HG03066 (cell line): Measurements from ENCODE around the gene OR10H5.
"Not testable (repeated sequence)": the region's sequence is repeated elsewhere in the genome, so short reads cannot be mapped to it uniquely, and the experiment has no call there.

ENCODE experiments used
- ATAC-seq: cut with Tn5 transposase; IDR thresholded peaks from one replicate; pipeline ENCODE4 v1.9.1; 2021; ENCODE audit warnings: low read depth; ENCODE audit not compliant: unreplicated experiment

OR10H5 gene, protein sequence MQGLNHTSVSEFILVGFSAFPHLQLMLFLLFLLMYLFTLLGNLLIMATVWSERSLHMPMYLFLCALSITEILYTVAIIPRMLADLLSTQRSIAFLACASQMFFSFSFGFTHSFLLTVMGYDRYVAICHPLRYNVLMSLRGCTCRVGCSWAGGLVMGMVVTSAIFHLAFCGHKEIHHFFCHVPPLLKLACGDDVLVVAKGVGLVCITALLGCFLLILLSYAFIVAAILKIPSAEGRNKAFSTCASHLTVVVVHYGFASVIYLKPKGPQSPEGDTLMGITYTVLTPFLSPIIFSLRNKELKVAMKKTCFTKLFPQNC

GRCh38 chr19:15787611-15788155 lies at the start of gene OR10H5:
Gene OR10H5 (plus strand): TSS chr19:15787661. CDS start chr19:15794049, 6,388 bp downstream.
- no peak for ATAC-seq

DNA sequence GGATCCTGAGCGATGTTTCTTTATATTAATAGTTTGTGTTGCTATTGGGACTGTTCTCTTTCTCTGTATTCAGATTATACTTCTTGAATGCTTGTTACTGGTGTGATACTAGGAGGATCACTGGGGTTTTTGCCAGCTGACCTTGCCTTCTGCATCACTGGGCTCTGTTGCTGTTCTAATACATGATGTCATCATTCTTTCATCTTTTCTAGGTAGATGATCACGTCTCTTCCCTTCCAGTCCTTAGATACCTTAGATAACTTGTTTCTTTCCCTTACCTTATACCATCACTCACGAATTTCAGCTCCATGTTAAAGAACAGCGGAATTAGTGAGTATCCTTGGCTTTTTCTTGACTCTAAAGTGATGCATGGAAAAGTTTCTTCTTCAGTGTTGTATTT lies 49.7 kb upstream of the OR10H5 start, which contains the start of gene OR10H3:
OR10H3 (plus strand) TSS at position 264 of the 400 bp plus-strand sequence. CDS start 3,408 bp downstream, outside the sequence.
- ATAC-seq: no peak

GRCh38 chr19:15740785-15741184 lies 46.7 kb upstream of the OR10H5 start:
- no peak for ATAC-seq

DNA sequence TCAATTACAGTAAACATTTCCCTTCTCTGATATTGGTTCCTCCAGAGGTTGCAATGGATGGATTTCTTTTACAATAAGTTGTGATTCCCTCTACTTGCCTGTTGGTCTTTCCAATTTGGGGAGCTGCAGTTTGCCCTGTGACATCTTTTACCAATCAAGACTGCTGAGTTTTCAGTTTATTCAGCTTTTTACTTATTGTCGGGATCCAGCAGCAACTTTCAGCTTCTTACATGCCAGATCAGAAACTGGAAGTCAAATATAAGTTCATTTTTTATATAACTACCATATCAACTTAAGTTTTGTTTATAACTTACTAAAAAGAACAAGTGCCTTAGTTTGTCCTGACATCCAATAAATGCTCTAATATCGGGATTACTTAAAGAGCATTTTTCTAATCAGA lies 39.2 kb upstream of the OR10H5 start:
- ATAC-seq: no peak

- ATAC-seq: no peak
Observed at GRCh38 chr19:15758379-15758778, 29.1 kb upstream of the OR10H5 start.

GRCh38 chr19:15759962-15760565 lies 27.4 kb upstream of the OR10H5 start:
- no peak for ATAC-seq

DNA sequence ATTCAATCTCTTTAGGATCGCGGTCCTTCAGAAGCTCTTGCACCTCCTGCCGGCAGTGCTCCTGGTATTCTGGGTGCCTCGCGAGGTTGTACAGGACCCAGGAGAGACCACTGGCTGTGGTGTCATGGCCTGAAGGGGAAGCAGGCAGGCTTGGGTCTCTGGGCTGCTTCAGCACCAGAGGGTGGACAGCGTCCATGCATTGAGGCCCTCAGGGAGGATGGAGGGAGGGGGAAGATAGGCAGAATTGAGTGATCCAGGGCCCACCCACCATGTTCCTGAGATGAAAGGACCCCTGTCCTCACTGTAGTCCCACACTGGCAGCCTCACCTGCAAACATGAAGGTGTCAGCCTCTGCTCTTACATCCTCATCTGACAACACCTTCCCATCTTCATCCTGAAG lies 17.9 kb upstream of the OR10H5 start:
- no peak for ATAC-seq

DNA sequence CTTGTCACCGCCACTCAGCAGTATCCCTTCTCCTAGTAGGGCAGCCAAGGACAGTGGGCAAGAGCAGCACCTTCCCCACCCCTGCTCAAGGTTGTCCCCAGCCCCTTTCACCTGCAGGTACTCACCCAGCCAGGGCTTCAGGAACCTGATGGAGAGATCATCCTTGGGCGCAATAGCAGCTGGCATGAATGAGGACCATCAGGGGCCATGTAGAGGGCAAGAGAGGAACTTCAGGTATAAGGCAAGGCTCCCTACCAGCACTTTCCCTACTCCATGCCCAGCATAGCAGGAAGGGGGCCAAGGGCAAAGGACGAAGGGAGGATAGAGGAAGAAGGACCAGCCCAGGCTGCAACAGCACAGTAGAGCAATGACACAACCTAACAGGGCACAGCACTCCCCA lies 13.3 kb upstream of the OR10H5 start:
- ATAC-seq: not testable (repeated sequence)

GRCh38 chr19:15775249-15775648 lies 12.2 kb upstream of the OR10H5 start:
- no peak for ATAC-seq

DNA sequence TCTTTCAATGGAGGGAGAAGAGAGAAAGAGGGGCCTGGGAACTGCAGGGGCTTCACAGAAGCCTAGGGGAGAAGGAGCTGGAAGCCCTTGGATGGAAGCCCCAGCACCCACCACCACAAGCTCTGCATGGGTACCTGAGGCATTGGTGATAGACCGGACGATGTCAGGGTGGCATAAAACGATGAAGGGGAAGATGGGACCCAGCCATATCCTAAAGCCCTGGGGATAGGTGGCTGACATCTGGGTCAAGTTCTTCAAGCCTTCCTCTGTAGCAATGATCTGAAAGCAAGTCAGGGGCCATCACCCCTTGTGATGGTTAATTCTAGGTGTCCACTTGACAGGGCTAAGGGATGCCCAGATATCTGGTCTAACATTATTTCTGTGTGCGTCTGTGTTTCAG lies 11.2 kb upstream of the OR10H5 start:
- ATAC-seq: no peak

- ATAC-seq: no peak
Observed at GRCh38 chr19:15776991-15777970, 10.2 kb upstream of the OR10H5 start.

DNA sequence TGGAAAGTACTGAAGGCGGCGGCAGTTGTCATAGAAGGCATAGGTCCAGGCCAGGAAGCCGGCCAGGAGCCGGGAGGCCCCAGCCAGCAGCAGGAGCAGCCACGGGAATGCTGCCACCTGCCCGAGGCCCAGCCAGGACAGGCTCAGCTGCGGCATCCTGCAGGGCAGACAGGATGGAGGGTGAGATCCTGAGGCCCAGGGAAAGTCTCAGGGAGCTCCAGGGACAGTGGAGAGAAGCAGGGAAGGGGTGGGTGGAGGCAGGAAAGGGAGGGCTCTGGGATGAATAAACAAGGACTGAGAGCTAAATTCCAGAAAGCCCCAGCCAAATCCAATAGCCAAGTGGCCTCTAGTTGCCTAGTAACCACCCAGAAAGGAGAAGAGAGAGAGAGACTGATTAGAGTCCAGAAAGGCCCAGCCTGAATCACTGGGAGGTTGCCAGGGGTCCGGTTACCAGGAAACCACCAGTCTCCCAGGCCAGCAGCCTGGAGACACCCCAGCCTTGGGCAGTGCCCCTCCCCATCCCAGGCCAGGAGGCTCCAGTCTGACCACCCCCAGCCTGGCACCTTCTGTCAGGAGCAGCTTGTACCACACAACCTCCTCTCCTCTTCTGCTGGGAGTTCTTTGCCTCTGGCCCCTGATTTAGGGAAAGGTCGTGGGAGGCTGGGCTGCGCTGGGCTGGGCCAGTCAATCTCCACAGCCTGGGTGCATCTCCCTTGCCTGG lies 7.5 kb upstream of the OR10H5 start:
- ATAC-seq: no peak

DNA sequence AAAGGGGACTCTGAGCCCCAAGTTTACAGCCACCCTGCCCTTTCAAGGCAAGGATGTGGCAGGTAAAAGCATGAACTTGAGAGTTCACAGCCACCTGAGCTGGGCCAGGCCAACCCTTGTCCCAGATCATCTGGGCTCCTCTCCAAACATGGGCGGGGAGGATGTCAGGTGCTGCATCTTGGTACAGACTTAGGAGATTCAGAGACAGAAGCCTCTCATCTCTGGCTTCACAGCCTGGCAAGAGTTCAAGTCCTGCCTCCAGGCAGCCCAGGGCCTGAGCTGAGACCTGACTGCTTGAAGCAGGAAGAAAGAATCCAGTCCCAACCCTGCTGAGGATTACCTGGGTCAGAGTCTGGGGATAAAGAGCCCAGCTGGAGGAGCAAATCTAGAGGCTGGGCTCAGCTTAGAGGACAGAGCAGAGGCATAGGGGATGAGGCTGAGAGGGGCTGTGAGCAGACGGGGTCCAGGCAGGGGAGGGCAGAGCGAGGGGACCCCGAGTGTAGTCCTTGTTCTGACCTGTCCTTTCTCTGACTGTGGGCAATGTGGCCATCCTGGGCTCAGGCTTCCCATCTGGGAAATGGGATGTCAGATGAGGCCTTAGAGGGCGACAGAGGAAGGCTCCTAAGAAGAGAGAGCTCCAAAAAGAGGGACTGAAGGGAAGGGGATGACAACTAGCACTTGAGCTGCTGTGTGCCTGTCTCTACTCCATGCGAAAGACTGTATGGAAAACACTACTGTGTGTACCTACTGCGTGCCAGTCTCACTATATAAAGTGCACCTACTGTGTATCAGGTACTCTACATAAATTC lies 6.6 kb upstream of the OR10H5 start:
- no peak for ATAC-seq

GRCh38 chr19:15781661-15782060 lies 5.8 kb upstream of the OR10H5 start:
- ATAC-seq: no peak

DNA sequence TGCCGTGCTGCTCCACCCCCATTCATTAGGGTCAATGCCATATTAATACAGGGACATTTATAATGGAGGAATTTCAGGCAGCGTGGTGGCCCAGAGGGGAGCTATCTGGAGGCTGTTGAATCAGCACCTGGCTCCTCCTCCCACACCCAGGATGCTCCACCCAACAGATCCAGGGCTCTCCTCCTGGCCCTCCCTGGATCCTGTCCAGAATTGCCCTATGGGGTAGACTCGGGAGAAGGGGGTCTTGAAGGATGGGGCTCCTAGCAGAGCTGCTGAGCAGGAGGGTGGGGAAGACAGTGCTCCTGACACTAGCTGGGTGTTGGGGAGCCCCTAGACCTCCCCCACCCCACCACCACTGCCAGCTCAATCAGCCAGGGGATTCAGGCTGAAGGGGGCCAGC lies 5.2 kb upstream of the OR10H5 start:
- ATAC-seq: no peak

DNA sequence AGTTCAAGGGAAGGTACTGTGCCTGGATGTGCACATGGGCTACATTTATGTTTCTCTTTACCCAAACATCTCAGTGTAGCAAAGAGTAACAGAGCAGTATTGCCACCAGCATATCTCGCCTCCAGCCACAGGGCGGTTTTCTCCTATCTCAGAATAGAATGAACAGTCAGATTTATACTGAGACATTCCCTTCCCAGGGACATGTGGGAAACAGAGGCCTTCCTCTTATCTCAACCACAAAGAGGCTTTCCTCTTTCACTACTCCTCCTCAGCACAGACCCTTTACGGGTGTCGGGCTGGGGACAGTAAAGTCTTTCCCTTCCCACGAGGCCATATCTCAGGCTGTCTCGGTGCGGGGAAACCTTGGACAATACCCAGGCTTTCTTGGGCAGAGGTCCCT lies 4.6 kb upstream of the OR10H5 start:
- ATAC-seq: not testable (repeated sequence)

- no peak for ATAC-seq
Observed at GRCh38 chr19:15788594-15789270, 1.3 kb downstream of the OR10H5 start.

GRCh38 chr19:15790096-15790495 lies 2.6 kb downstream of the OR10H5 start:
- ATAC-seq: no peak

GRCh38 chr19:15794279-15794678 lies 6.8 kb downstream of the OR10H5 start:
- ATAC-seq: not testable (repeated sequence)
